HL-60 (cell line): ENCODE measurements around the gene PDE2A.

ENCODE experiments used
- TF ChIP-seq, protein P1 (sequence below): IDR thresholded peaks from one replicate; pipeline ENCODE4 v1.5.1; 2011; ENCODE audit warnings: low read length, control low read depth, inconsistent platforms; ENCODE audit not compliant: insufficient read depth
- TF ChIP-seq, protein P2 (sequence below): IDR thresholded peaks from 2 replicates; pipeline ENCODE4 v1.6.1; 2012; ENCODE audit warnings: low read depth; ENCODE audit not compliant: insufficient replicate concordance

DNA sequence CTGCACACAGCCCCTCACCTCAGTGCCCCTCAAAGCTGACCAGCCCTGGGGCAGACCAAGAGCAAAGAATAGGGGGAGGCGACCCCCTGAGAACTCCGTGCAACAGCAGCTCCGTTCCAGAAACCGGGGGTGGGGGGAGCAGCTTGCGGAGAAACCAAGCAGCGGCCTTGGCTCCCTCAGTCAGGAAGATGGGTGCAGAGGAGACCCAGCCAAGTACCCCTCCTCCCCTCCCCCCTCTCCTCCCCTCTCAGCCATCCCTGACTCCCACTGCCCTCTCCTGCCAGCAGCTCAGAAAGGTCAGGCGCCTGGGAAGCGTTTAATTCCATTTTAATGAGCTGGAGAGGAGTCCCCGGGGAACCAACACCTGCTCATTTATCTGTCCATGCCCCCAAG lies 78.9 kb downstream of the PDE2A start:
- TF ChIP-seq, protein P1, sequence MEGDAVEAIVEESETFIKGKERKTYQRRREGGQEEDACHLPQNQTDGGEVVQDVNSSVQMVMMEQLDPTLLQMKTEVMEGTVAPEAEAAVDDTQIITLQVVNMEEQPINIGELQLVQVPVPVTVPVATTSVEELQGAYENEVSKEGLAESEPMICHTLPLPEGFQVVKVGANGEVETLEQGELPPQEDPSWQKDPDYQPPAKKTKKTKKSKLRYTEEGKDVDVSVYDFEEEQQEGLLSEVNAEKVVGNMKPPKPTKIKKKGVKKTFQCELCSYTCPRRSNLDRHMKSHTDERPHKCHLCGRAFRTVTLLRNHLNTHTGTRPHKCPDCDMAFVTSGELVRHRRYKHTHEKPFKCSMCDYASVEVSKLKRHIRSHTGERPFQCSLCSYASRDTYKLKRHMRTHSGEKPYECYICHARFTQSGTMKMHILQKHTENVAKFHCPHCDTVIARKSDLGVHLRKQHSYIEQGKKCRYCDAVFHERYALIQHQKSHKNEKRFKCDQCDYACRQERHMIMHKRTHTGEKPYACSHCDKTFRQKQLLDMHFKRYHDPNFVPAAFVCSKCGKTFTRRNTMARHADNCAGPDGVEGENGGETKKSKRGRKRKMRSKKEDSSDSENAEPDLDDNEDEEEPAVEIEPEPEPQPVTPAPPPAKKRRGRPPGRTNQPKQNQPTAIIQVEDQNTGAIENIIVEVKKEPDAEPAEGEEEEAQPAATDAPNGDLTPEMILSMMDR = no peak
- TF ChIP-seq, protein P2, sequence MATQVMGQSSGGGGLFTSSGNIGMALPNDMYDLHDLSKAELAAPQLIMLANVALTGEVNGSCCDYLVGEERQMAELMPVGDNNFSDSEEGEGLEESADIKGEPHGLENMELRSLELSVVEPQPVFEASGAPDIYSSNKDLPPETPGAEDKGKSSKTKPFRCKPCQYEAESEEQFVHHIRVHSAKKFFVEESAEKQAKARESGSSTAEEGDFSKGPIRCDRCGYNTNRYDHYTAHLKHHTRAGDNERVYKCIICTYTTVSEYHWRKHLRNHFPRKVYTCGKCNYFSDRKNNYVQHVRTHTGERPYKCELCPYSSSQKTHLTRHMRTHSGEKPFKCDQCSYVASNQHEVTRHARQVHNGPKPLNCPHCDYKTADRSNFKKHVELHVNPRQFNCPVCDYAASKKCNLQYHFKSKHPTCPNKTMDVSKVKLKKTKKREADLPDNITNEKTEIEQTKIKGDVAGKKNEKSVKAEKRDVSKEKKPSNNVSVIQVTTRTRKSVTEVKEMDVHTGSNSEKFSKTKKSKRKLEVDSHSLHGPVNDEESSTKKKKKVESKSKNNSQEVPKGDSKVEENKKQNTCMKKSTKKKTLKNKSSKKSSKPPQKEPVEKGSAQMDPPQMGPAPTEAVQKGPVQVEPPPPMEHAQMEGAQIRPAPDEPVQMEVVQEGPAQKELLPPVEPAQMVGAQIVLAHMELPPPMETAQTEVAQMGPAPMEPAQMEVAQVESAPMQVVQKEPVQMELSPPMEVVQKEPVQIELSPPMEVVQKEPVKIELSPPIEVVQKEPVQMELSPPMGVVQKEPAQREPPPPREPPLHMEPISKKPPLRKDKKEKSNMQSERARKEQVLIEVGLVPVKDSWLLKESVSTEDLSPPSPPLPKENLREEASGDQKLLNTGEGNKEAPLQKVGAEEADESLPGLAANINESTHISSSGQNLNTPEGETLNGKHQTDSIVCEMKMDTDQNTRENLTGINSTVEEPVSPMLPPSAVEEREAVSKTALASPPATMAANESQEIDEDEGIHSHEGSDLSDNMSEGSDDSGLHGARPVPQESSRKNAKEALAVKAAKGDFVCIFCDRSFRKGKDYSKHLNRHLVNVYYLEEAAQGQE = no peak
